GM19468 (cell line): ENCODE measurements around the gene PPIH.
"Not testable (repeated sequence)": the region's sequence is repeated elsewhere in the genome, so short reads cannot be mapped to it uniquely, and the experiment has no call there.

ENCODE experiments used
- ATAC-seq: cut with Tn5 transposase; IDR thresholded peaks from one replicate; pipeline ENCODE4 v1.9.1; 2021; ENCODE audit warnings: mild to moderate bottlenecking, moderate library complexity, moderate number of reproducible peaks; ENCODE audit not compliant: unreplicated experiment; ENCODE audit errors: extremely low read depth

Gene PPIH

DNA sequence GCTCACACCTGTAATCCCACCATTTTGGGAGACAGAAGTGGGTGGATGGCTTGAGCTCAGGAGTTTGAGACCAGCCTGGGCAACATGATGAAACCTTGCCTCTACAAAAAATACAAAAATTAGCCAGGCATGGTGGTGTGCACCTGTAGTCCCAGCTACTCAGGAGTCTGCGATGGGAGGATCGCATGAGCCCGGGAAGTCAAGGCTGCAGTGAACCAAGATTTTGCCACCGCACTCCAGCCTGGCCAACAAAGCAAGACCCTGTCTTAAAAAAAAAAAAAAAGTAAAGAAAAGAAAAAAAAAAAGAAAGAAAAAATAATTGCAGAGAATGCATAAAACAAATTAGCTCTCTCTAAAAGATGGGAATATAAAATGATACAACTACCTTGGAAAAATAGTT is 67.6 kb downstream of the PPIH start:
- ATAC-seq = not testable (repeated sequence)
